K562 (cell line): ENCODE measurements around the gene MT1A. TPM values are rescaled to one million over a fixed set of nuclear protein-coding genes. Genes with fewer than 3 reads are reported as not detected.

Source experiments
- ATAC-seq: fragments of 200-7000 bp; cut with Tn5 transposase; 3 replicates; pipeline ENCODE4 v1.9.1; 2020; ENCODE audit warnings: moderate library complexity
- BruUV-seq: library from RNA; stranded (reverse); fragments of 400-500 nt; replicated peaks from 2 replicates; lab custom pipeline; 2021; lab: Mats Ljungman, UMichigan
- CTCF ChIA-PET: fragments of 300-600 bp; formaldehyde crosslinking; extraction: SDS; loops from one replicate; lab custom pipeline; 2021; ENCODE audit warnings: low intra/inter-chr PET ratio; lab: Yijun Ruan, JAX
- POLR2A ChIA-PET: fragments of 300-600, 350-650 bp; sonication (Branson Sonifier 250); formaldehyde crosslinking; extraction: SDS; loops from one replicate; lab custom pipeline; 2021; ENCODE audit warnings: antibody characterized with exemption, inconsistent platforms; lab: Yijun Ruan, JAX
- DNase-seq, 4 experiments: peaks; one replicate each; pipeline versions ENCODE4 v3.0.0 to v3.0.0-alpha.2; 2011 to 2018; ENCODE audit warnings: low spot score in 3 of 4, mixed read lengths in 3 of 4; ENCODE audit errors: extremely low read depth in 1 of 4
- FAIRE-seq: peaks from 2 replicates; lab custom pipeline; 2011; peaks lifted over from hg19 to GRCh38; lab: Jason Lieb, UNC
- H2AFZ ChIP-seq: 2 replicates; pipeline ENCODE4 v1.6.0; 2011; ENCODE audit warnings: low read depth, low read length, control low read depth, inconsistent platforms
- H3K27ac ChIP-seq: fragments of 200-600 bp; 3 replicates; pipeline ENCODE4 v1.8.0; 2011; ENCODE audit warnings: low read depth, mild to moderate bottlenecking, control low read depth, inconsistent platforms, low read length, moderate library complexity, mixed read lengths; ENCODE audit errors: extremely low read depth
- H3K27me3 ChIP-seq, 2 experiments: fragments of 300-600 bp in 1 of 2; 2 replicates in 1 of 2; 3 replicates in 1 of 2; pipeline versions ENCODE4 v1.6.0 to v1.8.0; 2011; ENCODE audit warnings: inconsistent platforms in 2 of 2, low read length in 2 of 2, mild to moderate bottlenecking in 1 of 2, mixed read lengths in 1 of 2, moderate library complexity in 1 of 2; ENCODE audit not compliant: control insufficient read depth in 2 of 2, insufficient read depth in 2 of 2
- H3K36me3 ChIP-seq: fragments of 300-600 bp; 3 replicates; pipeline ENCODE4 v1.8.0; 2011; ENCODE audit warnings: mild to moderate bottlenecking, low read length, inconsistent platforms; ENCODE audit not compliant: control insufficient read depth, insufficient read depth
- H3K4me1 ChIP-seq, 2 experiments: fragments of 200-600 bp in 1 of 2; replicated peaks in 1 of 2; 2 replicates in 1 of 2; 3 replicates in 1 of 2; pipeline versions ENCODE4 v1.5.1 to v1.8.0; 2011; ENCODE audit warnings: inconsistent platforms in 2 of 2, low read length in 2 of 2, mild to moderate bottlenecking in 1 of 2, mixed read lengths in 1 of 2, moderate library complexity in 1 of 2; ENCODE audit not compliant: control insufficient read depth in 2 of 2, insufficient read depth in 2 of 2
- H3K4me2 ChIP-seq: 2 replicates; pipeline ENCODE4 v1.6.1; 2011; ENCODE audit warnings: low read length, control low read depth, inconsistent platforms, mixed read lengths; ENCODE audit not compliant: insufficient read depth
- H3K4me3 ChIP-seq: fragments of 200-600 bp; sonication (generic), shearing (Covaris generic); 2 replicates; pipeline ENCODE4 v1.5.1; 2016; ENCODE audit warnings: control low read depth, inconsistent platforms
- H3K79me2 ChIP-seq: fragments of 200-600 bp; 3 replicates; pipeline ENCODE4 v1.8.0; 2011; ENCODE audit warnings: low read length, inconsistent platforms; ENCODE audit not compliant: control insufficient read depth, insufficient read depth
- H3K9ac ChIP-seq, 2 experiments: 2 replicates each; pipeline versions ENCODE4 v1.6.0 to v1.6.1; 2011; ENCODE audit warnings: low read depth in 2 of 2, low read length in 2 of 2, control low read depth in 1 of 2, inconsistent platforms in 1 of 2, mild to moderate bottlenecking in 1 of 2, mixed read lengths in 1 of 2; ENCODE audit not compliant: insufficient read depth in 1 of 2
- H3K9me1 ChIP-seq: one replicate; pipeline ENCODE4 v1.6.0; 2011; ENCODE audit warnings: inconsistent platforms, mild to moderate bottlenecking, low read length, moderate library complexity; ENCODE audit not compliant: control insufficient read depth, insufficient read depth
- H3K9me3 ChIP-seq: replicated peaks from 2 replicates; pipeline ENCODE4 v1.5.1; 2011; ENCODE audit warnings: low read depth, low read length, inconsistent platforms; ENCODE audit not compliant: control insufficient read depth, insufficient read depth
- H4K20me1 ChIP-seq: replicated peaks from 2 replicates; pipeline ENCODE4 v1.6.1; 2011; ENCODE audit warnings: low read length, inconsistent platforms, mixed read lengths; ENCODE audit not compliant: control insufficient read depth, insufficient read depth
- ATF6 ChIP-seq: sonication (generic); formaldehyde crosslinking; IDR thresholded peaks from 2 replicates; pipeline ENCODE4 v1.4.0; 2020; ENCODE audit warnings: mild to moderate bottlenecking, missing genetic modification reagents
- FOXA3 ChIP-seq, 2 experiments: fragments of 450-650 bp in 1 of 2; sonication (generic) in 1 of 2; formaldehyde crosslinking; IDR thresholded peaks in 1 of 2; conservative IDR thresholded peaks in 1 of 2; 2 replicates each; pipeline versions ENCODE4 v1.4.0 to v1.8.0; 2020 to 2022; ENCODE audit warnings: mild to moderate bottlenecking in 2 of 2, missing genetic modification reagents in 1 of 2
- GATAD2A ChIP-seq: fragments of 450-650 bp; IDR thresholded peaks from 2 replicates; pipeline ENCODE4 v1.6.1; 2017
- HIVEP1 ChIP-seq: fragments of 250-450 bp; sonication (Bioruptor Pico); IDR thresholded peaks from 2 replicates; pipeline ENCODE4 v1.4.0; 2020; ENCODE audit warnings: mild to moderate bottlenecking
- JUND ChIP-seq, 2 experiments: IDR thresholded peaks; 2 replicates in 1 of 2; 3 replicates in 1 of 2; pipeline ENCODE4 v1.6.1; 2011; ENCODE audit warnings: borderline replicate concordance in 2 of 2, low read depth in 2 of 2, low read length in 2 of 2, improper control_type of control experiment in 1 of 2, missing biosample characterization in 1 of 2, missing genetic modification characterization in 1 of 2, missing genetic modification reagents in 1 of 2
- NCOR1 ChIP-seq: fragments of 450-650 bp; IDR thresholded peaks from 2 replicates; pipeline ENCODE4 v1.6.1; 2016; ENCODE audit warnings: mild to moderate bottlenecking, moderate library complexity
- NFATC3 ChIP-seq: fragments of 450-650 bp; IDR thresholded peaks from 2 replicates; pipeline ENCODE4 v1.6.1; 2017; ENCODE audit warnings: mild to moderate bottlenecking
- PCBP2 ChIP-seq: fragments of 200-400 bp; formaldehyde crosslinking; IDR thresholded peaks from 2 replicates; pipeline ENCODE4 v1.6.1; 2018; ENCODE audit warnings: low read length, low read depth, mild to moderate bottlenecking, moderate library complexity; ENCODE audit not compliant: poor library complexity, severe bottlenecking
- SNRNP70 ChIP-seq: fragments of 200-400 bp; formaldehyde crosslinking; optimal IDR thresholded peaks from 2 replicates; pipeline ENCODE3; 2017; ENCODE audit warnings: low read depth, low read length
- TCF7 ChIP-seq: sonication (generic); IDR thresholded peaks from 2 replicates; pipeline ENCODE4 v1.6.1; 2016; ENCODE audit warnings: antibody characterized with exemption, borderline replicate concordance
- ZMIZ1 ChIP-seq, 2 experiments: fragments of 150-350 bp in 1 of 2; IDR thresholded peaks; 2 replicates each; pipeline ENCODE4 v1.6.1; 2012 to 2016; ENCODE audit warnings: low read depth in 2 of 2, low read length in 2 of 2, mild to moderate bottlenecking in 1 of 2, moderate library complexity in 1 of 2
- ZNF263 ChIP-seq: sonication (generic); formaldehyde crosslinking; IDR thresholded peaks from 2 replicates; pipeline ENCODE4 v1.8.0; 2022; ENCODE audit warnings: mild to moderate bottlenecking, missing genetic modification reagents, borderline replicate concordance
- ZNF408 ChIP-seq: fragments of 250-450 bp; sonication (Bioruptor Pico); IDR thresholded peaks from 2 replicates; pipeline ENCODE4 v1.4.0; 2020; ENCODE audit warnings: low read depth, mild to moderate bottlenecking, moderate library complexity
- ZNF431 ChIP-seq: sonication (generic); formaldehyde crosslinking; IDR thresholded peaks from 2 replicates; pipeline ENCODE4 v1.8.0; 2022; ENCODE audit warnings: mild to moderate bottlenecking, missing genetic modification reagents
- ZNF764 ChIP-seq: fragments of 250-450 bp; sonication (Bioruptor Pico); IDR thresholded peaks from 2 replicates; pipeline ENCODE4 v1.4.0; 2020; ENCODE audit warnings: low read depth, mild to moderate bottlenecking, moderate library complexity
- ZZZ3 ChIP-seq: fragments of 450-650 bp; IDR thresholded peaks from 2 replicates; pipeline ENCODE4 v1.6.1; 2016; ENCODE audit warnings: antibody characterized with exemption, mild to moderate bottlenecking, moderate library complexity
- WGBS: fragments of 100-300 bp; shearing (Covaris generic); methylation state at CpG from one replicate; pipeline ENCODE4 v1.1.6; 2016; ENCODE audit warnings: low coverage, mixed read lengths; ENCODE audit not compliant: insufficient coverage; ENCODE audit errors: missing lambda C conversion rate; 5-methylcytosine and 5-hydroxymethylcytosine counted together
- in situ Hi-C: fragments of 300-500 bp; cut with MboI; formaldehyde crosslinking; loops from 4 replicates; pipeline ENCODE4 v1.15.0; 2018; ENCODE audit warnings: inconsistent platforms, mixed read lengths
- intact Hi-C: fragments of 100-400 bp; cut with micrococcal nuclease; formaldehyde crosslinking; loops from 2 replicates; pipeline ENCODE4 v1.14.2; 2022
- polyA plus RNA-seq, 8 experiments: library from polyadenylated mRNA; depleted of rRNA in 4 of 8; stranded (reverse) in 5 of 8; unstranded in 3 of 8; fragments of >200 nt; fragmentation: Nextera tagmentation in 2 of 8; fragmentation: Illumina TruSeq in 1 of 8; extraction: Ambion mirVana in 2 of 8; extraction: Trizol in 1 of 8; gene quantifications; 2 replicates each; pipeline versions ENCODE4 v1.2.1 to v1.2.3, GENCODE V29; 2011 to 2014; ENCODE audit warnings: inconsistent platforms in 1 of 8, missing spikeins in 1 of 8
- total RNA-seq, 7 experiments: library from RNA; depleted of rRNA in 6 of 7; stranded (reverse); fragments of >200 nt in 6 of 7; fragmentation: Illumina TruSeq in 2 of 7; extraction: Trizol in 2 of 7; gene quantifications; 2 replicates each; pipeline versions ENCODE4 v1.2.1 to v1.2.3, GENCODE V29; 2011 to 2021; ENCODE audit warnings: low replicate concordance in 1 of 7

Gene MT1A
- total and polyA plus RNA-seq, 9 of the 15 experiments (the other 6 are each of a cell fraction or from before 2014, with no cell fraction given), result 0.23 TPM; not detected in 8

- ChIA-PET CTCF (no interaction called here), POLR2A (no interaction called here)
- Histone ChIP-seq H3K4me1 (peaks cover 0 to 15% of the 10 kb centered on the region in 2 experiments; a peak in 2 of 5 replicates), H3K27me3 (peaks cover 38 to 70% of the 10 kb centered on the region in 2 experiments; a peak in 4 of 5 replicates), H3K9ac (no peak within 1 kb of the TSS), H3K4me2 (no peak within 1 kb of the TSS), H2AFZ (no peak within 1 kb of the TSS), H3K79me2 (no peaks in the 10 kb centered on the region), H3K9me3 (no peaks in the 10 kb centered on the region), H4K20me1 (0 out of 2 replicates have a peak, but pooled peaks cover 3% of the 10 kb centered on the region), H3K9me1 (no peaks in the 10 kb centered on the region), H3K27ac (no peak within 1 kb of the TSS), H3K36me3 (no peaks in the 10 kb centered on the region), H3K4me3 (no peak within 1 kb of the TSS)
- DNase-seq (no peak), ATAC-seq (no peak), FAIRE-seq (no peak)
- BruUV-seq, result no TSS peak
- in situ Hi-C loops (no loop called here), intact Hi-C loops (no loop called here)
- WGBS, result 17% methylated on average over 21 of the region's 61 CpGs
- TF ChIP-seq ZNF764 (CRISPR knock-in tag) (no peak), JUND (IDR thresholded peaks at IDR 0.05; ENCODE audit: borderline replicate concordance, low read depth, low read length) (no peak), JUND (tag; IDR thresholded peaks at IDR 0.05; ENCODE audit: borderline replicate concordance, low read depth, low read length) (no peak), TCF7 (no peak), ZZZ3 (no peak), ZMIZ1 (IDR thresholded peaks at IDR 0.05; ENCODE audit: low read depth in 2 of 2, low read length in 2 of 2) (no peak), SNRNP70 (no peak), PCBP2 (no peak), NCOR1 (no peak), FOXA3 (CRISPR knock-in tag; conservative IDR thresholded peaks at IDR 0.05 in 1 of 2, IDR thresholded peaks at IDR 0.05 in 1 of 2) (no peak), ZNF408 (no peak), GATAD2A (no peak), HIVEP1 (CRISPR knock-in tag) (no peak), ZNF431 (CRISPR knock-in tag) (no peak), NFATC3 (no peak), ZNF263 (CRISPR knock-in tag) (no peak), ATF6 (CRISPR knock-in tag) (no peak)
These were observed 6.2 kb upstream of the MT1A start, which contains the start of gene MT1M for GRCh38 chr16:56632156-56632847. TSS of gene MT1M (plus strand) at chr16:56632659. CDS start at chr16:56632732, 73 bp downstream.
